Endometrium (tissue), 2 donors: ENCODE data around the gene IKZF1.

Source experiments
- FAIRE-seq: peaks from 2 replicates; lab custom pipeline; 2012; peaks lifted over from hg19 to GRCh38; lab: Jason Lieb, UNC
- donor health status: control.
- donor health status: control.

Gene IKZF1

GRCh38 chr7:50355817-50356178, 51.3 kb downstream of the IKZF1 start:
- FAIRE-seq: no peak

- no peak for FAIRE-seq
Measured at GRCh38 chr7:50356212-50356944, 51.9 kb downstream of the IKZF1 start.

- no peak for FAIRE-seq
Measured at GRCh38 chr7:50356945-50357268, 52.4 kb downstream of the IKZF1 start.

- FAIRE-seq: no peak
Measured at GRCh38 chr7:50357426-50357825, 52.9 kb downstream of the IKZF1 start.

GRCh38 chr7:50358041-50358705, 53.7 kb downstream of the IKZF1 start:
- FAIRE-seq: no peak

- FAIRE-seq: no peak
Measured at GRCh38 chr7:50358779-50359178, 54.3 kb downstream of the IKZF1 start.

GRCh38 chr7:50359258-50359994, 54.9 kb downstream of the IKZF1 start:
- FAIRE-seq: no peak

GRCh38 chr7:50359995-50360925, 55.7 kb downstream of the IKZF1 start:
- no peak for FAIRE-seq

- FAIRE-seq: no peak
Measured at GRCh38 chr7:50362142-50362541, 57.6 kb downstream of the IKZF1 start.

- FAIRE-seq: no peak
Measured at GRCh38 chr7:50362712-50363282, 58.3 kb downstream of the IKZF1 start.

- no peak for FAIRE-seq
Measured at GRCh38 chr7:50363327-50364060, 59.0 kb downstream of the IKZF1 start.

- FAIRE-seq: no peak
Measured at GRCh38 chr7:50364645-50365044, 60.1 kb downstream of the IKZF1 start.

- no peak for FAIRE-seq
Measured at GRCh38 chr7:50366311-50366710, 61.8 kb downstream of the IKZF1 start.

GRCh38 chr7:50367100-50367499, 62.6 kb downstream of the IKZF1 start:
- no peak for FAIRE-seq

- FAIRE-seq: no peak
Measured at GRCh38 chr7:50367570-50367969, 63.1 kb downstream of the IKZF1 start.

GRCh38 chr7:50368366-50368765, 63.9 kb downstream of the IKZF1 start:
- FAIRE-seq: no peak

- no peak for FAIRE-seq
Measured at GRCh38 chr7:50369143-50370026, 64.9 kb downstream of the IKZF1 start.

- no peak for FAIRE-seq
Measured at GRCh38 chr7:50370884-50371283, 66.4 kb downstream of the IKZF1 start.

- no peak for FAIRE-seq
Measured at GRCh38 chr7:50371551-50372021, 67.1 kb downstream of the IKZF1 start.

GRCh38 chr7:50372923-50373322, 68.4 kb downstream of the IKZF1 start:
- no peak for FAIRE-seq
